Epithelial cell of proximal tubule (primary cell): ENCODE data around the gene ADGRD1. TPM values are rescaled to one million over a fixed set of nuclear protein-coding genes. Genes with fewer than 3 reads are reported as not detected.

ENCODE experiments used
- DNase-seq: peaks from one replicate; pipeline ENCODE4 v3.0.0-alpha.2; 2011; ENCODE audit warnings: low read depth
- H3K4me3 ChIP-seq: 2 replicates; pipeline ENCODE4 v1.5.1; 2011; ENCODE audit warnings: low read depth, mild to moderate bottlenecking, low read length
- CTCF ChIP-seq: conservative IDR thresholded peaks from 2 replicates; pipeline ENCODE4 v1.5.1; 2012; ENCODE audit warnings: low read depth, mild to moderate bottlenecking, low read length
- total RNA-seq: library from RNA; depleted of rRNA; stranded (reverse); fragments of >200 nt; gene quantifications from 2 replicates; pipeline ENCODE4 v1.2.3, GENCODE V29; 2015

The ADGRD1 gene
- total RNA-seq, 1 donor from 2014 or later = not detected

GRCh38 chr12:131129839-131130238 lies 176.1 kb downstream of the ADGRD1 start:
- H3K4me3 ChIP-seq = no peak overlapping the region
- no peak for DNase-seq
- TF ChIP-seq CTCF = no peak

- no peak for TF ChIP-seq CTCF
- no peak for DNase-seq
- H3K4me3 ChIP-seq = no peak overlapping the region
Observed at GRCh38 chr12:131130311-131130911, 176.7 kb downstream of the ADGRD1 start.

- no peak overlapping the region for H3K4me3 ChIP-seq
- no peak for TF ChIP-seq CTCF
- no peak for DNase-seq
Observed at GRCh38 chr12:131131077-131131807, 177.5 kb downstream of the ADGRD1 start.

- no peak for DNase-seq
- TF ChIP-seq CTCF = no peak
Observed at GRCh38 chr12:131131808-131132117, 178.1 kb downstream of the ADGRD1 start.

GRCh38 chr12:131132118-131132892 lies 178.6 kb downstream of the ADGRD1 start:
- peak; percentile 23 for DNase-seq
- no peak overlapping the region for H3K4me3 ChIP-seq
- peak; percentile 82 for TF ChIP-seq CTCF

More at GRCh38 chr12:131131808-131132117, 178.1 kb downstream of the ADGRD1 start:
- H3K4me3 ChIP-seq = no peak overlapping the region

GRCh38 chr12:131133015-131133905 lies 179.6 kb downstream of the ADGRD1 start:
- DNase-seq = no peak
- no peak for TF ChIP-seq CTCF
- H3K4me3 ChIP-seq = no peak overlapping the region
